GM19328 (cell line): ENCODE measurements around the gene SLC39A9.
"Not testable (repeated sequence)": the region's sequence is repeated elsewhere in the genome, so short reads cannot be mapped to it uniquely, and the experiment has no call there.

Experiments used
- ATAC-seq: cut with Tn5 transposase; IDR thresholded peaks from one replicate; pipeline ENCODE4 v1.9.1; 2021; ENCODE audit warnings: mild to moderate bottlenecking, moderate library complexity; ENCODE audit not compliant: unreplicated experiment

SLC39A9 gene

GRCh38 chr14:69416087-69416486 lies 17.6 kb downstream of the SLC39A9 start:
- not testable (repeated sequence) for ATAC-seq

GRCh38 chr14:69423279-69423678 lies 24.8 kb downstream of the SLC39A9 start:
- no peak for ATAC-seq

- ATAC-seq, result no peak
These were observed 25.8 kb downstream of the SLC39A9 start for GRCh38 chr14:69424149-69424923.

- ATAC-seq, result no peak
These were observed 29.1 kb downstream of the SLC39A9 start for GRCh38 chr14:69427596-69427995.

- ATAC-seq, result no peak
These were observed 30.0 kb downstream of the SLC39A9 start for GRCh38 chr14:69428289-69428998.

- ATAC-seq, result no peak
These were observed 31.2 kb downstream of the SLC39A9 start for GRCh38 chr14:69429643-69430042.

GRCh38 chr14:69430306-69430939 lies 31.9 kb downstream of the SLC39A9 start:
- ATAC-seq, result no peak

- no peak for ATAC-seq
These were observed 33.9 kb downstream of the SLC39A9 start for GRCh38 chr14:69432364-69432763.

- no peak for ATAC-seq
These were observed 41.2 kb downstream of the SLC39A9 start for GRCh38 chr14:69439521-69440270.

- no peak for ATAC-seq
These were observed 43.5 kb downstream of the SLC39A9 start for GRCh38 chr14:69441948-69442347.

GRCh38 chr14:69443296-69443805 lies 44.9 kb downstream of the SLC39A9 start:
- ATAC-seq, result no peak

- no peak for ATAC-seq
These were observed 50.7 kb downstream of the SLC39A9 start for GRCh38 chr14:69449216-69449615.

- no peak for ATAC-seq
These were observed 53.4 kb downstream of the SLC39A9 start for GRCh38 chr14:69451941-69452340.

GRCh38 chr14:69458350-69458749 lies 59.9 kb downstream of the SLC39A9 start:
- ATAC-seq, result no peak

- ATAC-seq, result no peak
These were observed 60.6 kb downstream of the SLC39A9 start for GRCh38 chr14:69459122-69459521.

- peak; percentile 45 for ATAC-seq
These were observed 61.7 kb downstream of the SLC39A9 start for GRCh38 chr14:69460093-69460701.

- no peak for ATAC-seq
These were observed 65.9 kb downstream of the SLC39A9 start for GRCh38 chr14:69464379-69464778.

GRCh38 chr14:69464829-69465228 lies 66.3 kb downstream of the SLC39A9 start:
- ATAC-seq, result no peak

- ATAC-seq, result no peak
These were observed 70.5 kb downstream of the SLC39A9 start for GRCh38 chr14:69468949-69469348.

- ATAC-seq, result no peak
These were observed 72.9 kb downstream of the SLC39A9 start for GRCh38 chr14:69471436-69471835.
